K562 (cell line): ENCODE results near the gene ANKS3. TPM values are rescaled to one million over a fixed set of nuclear protein-coding genes. Genes with fewer than 3 reads are reported as not detected.

Source experiments
- ATAC-seq: fragments of 200-7000 bp; cut with Tn5 transposase; 3 replicates; pipeline ENCODE4 v1.9.1; 2020; ENCODE audit warnings: moderate library complexity
- BruUV-seq: library from RNA; stranded (reverse); fragments of 400-500 nt; replicated peaks from 2 replicates; lab custom pipeline; 2021; lab: Mats Ljungman, UMichigan
- CTCF ChIA-PET: fragments of 300-600 bp; formaldehyde crosslinking; extraction: SDS; loops from one replicate; lab custom pipeline; 2021; ENCODE audit warnings: low intra/inter-chr PET ratio; lab: Yijun Ruan, JAX
- POLR2A ChIA-PET: fragments of 300-600, 350-650 bp; sonication (Branson Sonifier 250); formaldehyde crosslinking; extraction: SDS; loops from one replicate; lab custom pipeline; 2021; ENCODE audit warnings: antibody characterized with exemption, inconsistent platforms; lab: Yijun Ruan, JAX
- DNase-seq, 4 experiments: peaks; one replicate each; pipeline versions ENCODE4 v3.0.0 to v3.0.0-alpha.2; 2011 to 2018; ENCODE audit warnings: low spot score in 3 of 4, mixed read lengths in 3 of 4; ENCODE audit errors: extremely low read depth in 1 of 4
- FAIRE-seq: peaks from 2 replicates; lab custom pipeline; 2011; peaks lifted over from hg19 to GRCh38; lab: Jason Lieb, UNC
- H2AFZ ChIP-seq: 2 replicates; pipeline ENCODE4 v1.6.0; 2011; ENCODE audit warnings: low read depth, low read length, control low read depth, inconsistent platforms
- H3K27ac ChIP-seq: fragments of 200-600 bp; 3 replicates; pipeline ENCODE4 v1.8.0; 2011; ENCODE audit warnings: low read depth, mild to moderate bottlenecking, control low read depth, inconsistent platforms, low read length, moderate library complexity, mixed read lengths; ENCODE audit errors: extremely low read depth
- H3K27me3 ChIP-seq, 2 experiments: fragments of 300-600 bp in 1 of 2; 2 replicates in 1 of 2; 3 replicates in 1 of 2; pipeline versions ENCODE4 v1.6.0 to v1.8.0; 2011; ENCODE audit warnings: inconsistent platforms in 2 of 2, low read length in 2 of 2, mild to moderate bottlenecking in 1 of 2, mixed read lengths in 1 of 2, moderate library complexity in 1 of 2; ENCODE audit not compliant: control insufficient read depth in 2 of 2, insufficient read depth in 2 of 2
- H3K36me3 ChIP-seq: fragments of 300-600 bp; 3 replicates; pipeline ENCODE4 v1.8.0; 2011; ENCODE audit warnings: mild to moderate bottlenecking, low read length, inconsistent platforms; ENCODE audit not compliant: control insufficient read depth, insufficient read depth
- H3K4me1 ChIP-seq, 2 experiments: fragments of 200-600 bp in 1 of 2; replicated peaks in 1 of 2; 2 replicates in 1 of 2; 3 replicates in 1 of 2; pipeline versions ENCODE4 v1.5.1 to v1.8.0; 2011; ENCODE audit warnings: inconsistent platforms in 2 of 2, low read length in 2 of 2, mild to moderate bottlenecking in 1 of 2, mixed read lengths in 1 of 2, moderate library complexity in 1 of 2; ENCODE audit not compliant: control insufficient read depth in 2 of 2, insufficient read depth in 2 of 2
- H3K4me2 ChIP-seq: 2 replicates; pipeline ENCODE4 v1.6.1; 2011; ENCODE audit warnings: low read length, control low read depth, inconsistent platforms, mixed read lengths; ENCODE audit not compliant: insufficient read depth
- H3K4me3 ChIP-seq: fragments of 200-600 bp; sonication (generic), shearing (Covaris generic); 2 replicates; pipeline ENCODE4 v1.5.1; 2016; ENCODE audit warnings: control low read depth, inconsistent platforms
- H3K79me2 ChIP-seq: fragments of 200-600 bp; 3 replicates; pipeline ENCODE4 v1.8.0; 2011; ENCODE audit warnings: low read length, inconsistent platforms; ENCODE audit not compliant: control insufficient read depth, insufficient read depth
- H3K9ac ChIP-seq, 2 experiments: 2 replicates each; pipeline versions ENCODE4 v1.6.0 to v1.6.1; 2011; ENCODE audit warnings: low read depth in 2 of 2, low read length in 2 of 2, control low read depth in 1 of 2, inconsistent platforms in 1 of 2, mild to moderate bottlenecking in 1 of 2, mixed read lengths in 1 of 2; ENCODE audit not compliant: insufficient read depth in 1 of 2
- H3K9me1 ChIP-seq: one replicate; pipeline ENCODE4 v1.6.0; 2011; ENCODE audit warnings: inconsistent platforms, mild to moderate bottlenecking, low read length, moderate library complexity; ENCODE audit not compliant: control insufficient read depth, insufficient read depth
- H3K9me3 ChIP-seq: replicated peaks from 2 replicates; pipeline ENCODE4 v1.5.1; 2011; ENCODE audit warnings: low read depth, low read length, inconsistent platforms; ENCODE audit not compliant: control insufficient read depth, insufficient read depth
- H4K20me1 ChIP-seq: replicated peaks from 2 replicates; pipeline ENCODE4 v1.6.1; 2011; ENCODE audit warnings: low read length, inconsistent platforms, mixed read lengths; ENCODE audit not compliant: control insufficient read depth, insufficient read depth
- NFE2 ChIP-seq: IDR thresholded peaks from 2 replicates; pipeline ENCODE4 v1.6.1; 2014; ENCODE audit warnings: antibody characterized with exemption, low read depth
- POLR2G ChIP-seq: fragments of 200-400 bp; formaldehyde crosslinking; IDR thresholded peaks from 2 replicates; pipeline ENCODE4 v1.6.1; 2017; ENCODE audit warnings: low read depth, mild to moderate bottlenecking, antibody characterized with exemption, low read length, moderate library complexity
- ZNF431 ChIP-seq: sonication (generic); formaldehyde crosslinking; IDR thresholded peaks from 2 replicates; pipeline ENCODE4 v1.8.0; 2022; ENCODE audit warnings: mild to moderate bottlenecking, missing genetic modification reagents
- ZNF507 ChIP-seq: conservative IDR thresholded peaks from 2 replicates; pipeline ENCODE4 v1.6.1; 2017; ENCODE audit warnings: missing genetic modification characterization, missing compliant biosample characterization
- WGBS: fragments of 100-300 bp; shearing (Covaris generic); methylation state at CpG from one replicate; pipeline ENCODE4 v1.1.6; 2016; ENCODE audit warnings: low coverage, mixed read lengths; ENCODE audit not compliant: insufficient coverage; ENCODE audit errors: missing lambda C conversion rate; 5-methylcytosine and 5-hydroxymethylcytosine counted together
- in situ Hi-C: fragments of 300-500 bp; cut with MboI; formaldehyde crosslinking; loops from 4 replicates; pipeline ENCODE4 v1.15.0; 2018; ENCODE audit warnings: inconsistent platforms, mixed read lengths
- intact Hi-C: fragments of 100-400 bp; cut with micrococcal nuclease; formaldehyde crosslinking; loops from 2 replicates; pipeline ENCODE4 v1.14.2; 2022
- polyA plus RNA-seq, 8 experiments: library from polyadenylated mRNA; depleted of rRNA in 4 of 8; stranded (reverse) in 5 of 8; unstranded in 3 of 8; fragments of >200 nt; fragmentation: Nextera tagmentation in 2 of 8; fragmentation: Illumina TruSeq in 1 of 8; extraction: Ambion mirVana in 2 of 8; extraction: Trizol in 1 of 8; gene quantifications; 2 replicates each; pipeline versions ENCODE4 v1.2.1 to v1.2.3, GENCODE V29; 2011 to 2014; ENCODE audit warnings: inconsistent platforms in 1 of 8, missing spikeins in 1 of 8
- total RNA-seq, 7 experiments: library from RNA; depleted of rRNA in 6 of 7; stranded (reverse); fragments of >200 nt in 6 of 7; fragmentation: Illumina TruSeq in 2 of 7; extraction: Trizol in 2 of 7; gene quantifications; 2 replicates each; pipeline versions ENCODE4 v1.2.1 to v1.2.3, GENCODE V29; 2011 to 2021; ENCODE audit warnings: low replicate concordance in 1 of 7

The ANKS3 gene
- total and polyA plus RNA-seq, 9 of the 15 experiments (the other 6 are each of a cell fraction or from before 2014, with no cell fraction given), result 0.43 to 25.7 (median 14.8) TPM

- Histone ChIP-seq H3K4me2 (no peak overlapping the region), H3K27me3 (no peaks in the 10 kb centered on the region), H3K36me3 (peaks cover 53% of the 10 kb centered on the region; the same call in 2 of the 3 replicates), H3K27ac (no peak overlapping the region), H3K4me3 (no peak overlapping the region), H3K9me1 (no peaks in the 10 kb centered on the region), H3K4me1 (peaks cover 0 to 36% of the 10 kb centered on the region in 2 experiments; a peak in 2 of 5 replicates), H3K9me3 (no peaks in the 10 kb centered on the region), H2AFZ (no peak overlapping the region), H4K20me1 (no peaks in the 10 kb centered on the region; the same call in 1 of the 2 replicates), H3K9ac (peak overlapping the region in 1 of 2 experiments; percentile 17; a peak in 1 of 4 replicates), H3K79me2 (no peaks in the 10 kb centered on the region)
- intact Hi-C loops, result no loop called here
- no peak for FAIRE-seq
- ChIA-PET CTCF (no interaction called here), POLR2A (interaction anchor here (0.6 to 0.7 kb wide), 2 partner anchors 9 to 43 kb away, joined by 3 to 4 read pairs; no protein-coding TSS in a partner anchor)
- BruUV-seq, result no TSS peak
- in situ Hi-C loops, result no loop called here
- no peak for ATAC-seq
- no peak for TF ChIP-seq ZNF431 (CRISPR knock-in tag)
- TF ChIP-seq NFE2, result no peak
- TF ChIP-seq ZNF507 (tag), result no peak
- TF ChIP-seq POLR2G, result 0 out of 2 replicates have a peak, but pooled peaks have one; percentile 21
- DNase-seq, result no peak
- WGBS, result 90% methylated on average over 21 of the region's 29 CpGs
These were observed 74.4 kb downstream of the ANKS3 start for GRCh38 chr16:4659363-4660353.
